K562 (cell line): ENCODE measurements around the gene NUBPL. TPM values are rescaled to one million over a fixed set of nuclear protein-coding genes. Genes with fewer than 3 reads are reported as not detected.

Experiments
- ATAC-seq: fragments of 200-7000 bp; cut with Tn5 transposase; 3 replicates; pipeline ENCODE4 v1.9.1; 2020; ENCODE audit warnings: moderate library complexity
- BruUV-seq: library from RNA; stranded (reverse); fragments of 400-500 nt; replicated peaks from 2 replicates; lab custom pipeline; 2021; lab: Mats Ljungman, UMichigan
- CTCF ChIA-PET: fragments of 300-600 bp; formaldehyde crosslinking; extraction: SDS; loops from one replicate; lab custom pipeline; 2021; ENCODE audit warnings: low intra/inter-chr PET ratio; lab: Yijun Ruan, JAX
- POLR2A ChIA-PET: fragments of 300-600, 350-650 bp; sonication (Branson Sonifier 250); formaldehyde crosslinking; extraction: SDS; loops from one replicate; lab custom pipeline; 2021; ENCODE audit warnings: antibody characterized with exemption, inconsistent platforms; lab: Yijun Ruan, JAX
- DNase-seq, 4 experiments: peaks; one replicate each; pipeline versions ENCODE4 v3.0.0 to v3.0.0-alpha.2; 2011 to 2018; ENCODE audit warnings: low spot score in 3 of 4, mixed read lengths in 3 of 4; ENCODE audit errors: extremely low read depth in 1 of 4
- FAIRE-seq: peaks from 2 replicates; lab custom pipeline; 2011; peaks lifted over from hg19 to GRCh38; lab: Jason Lieb, UNC
- H2AFZ ChIP-seq: 2 replicates; pipeline ENCODE4 v1.6.0; 2011; ENCODE audit warnings: low read depth, low read length, control low read depth, inconsistent platforms
- H3K27ac ChIP-seq: fragments of 200-600 bp; 3 replicates; pipeline ENCODE4 v1.8.0; 2011; ENCODE audit warnings: low read depth, mild to moderate bottlenecking, control low read depth, inconsistent platforms, low read length, moderate library complexity, mixed read lengths; ENCODE audit errors: extremely low read depth
- H3K27me3 ChIP-seq, 2 experiments: fragments of 300-600 bp in 1 of 2; 2 replicates in 1 of 2; 3 replicates in 1 of 2; pipeline versions ENCODE4 v1.6.0 to v1.8.0; 2011; ENCODE audit warnings: inconsistent platforms in 2 of 2, low read length in 2 of 2, mild to moderate bottlenecking in 1 of 2, mixed read lengths in 1 of 2, moderate library complexity in 1 of 2; ENCODE audit not compliant: control insufficient read depth in 2 of 2, insufficient read depth in 2 of 2
- H3K36me3 ChIP-seq: fragments of 300-600 bp; 3 replicates; pipeline ENCODE4 v1.8.0; 2011; ENCODE audit warnings: mild to moderate bottlenecking, low read length, inconsistent platforms; ENCODE audit not compliant: control insufficient read depth, insufficient read depth
- H3K4me1 ChIP-seq, 2 experiments: fragments of 200-600 bp in 1 of 2; replicated peaks in 1 of 2; 2 replicates in 1 of 2; 3 replicates in 1 of 2; pipeline versions ENCODE4 v1.5.1 to v1.8.0; 2011; ENCODE audit warnings: inconsistent platforms in 2 of 2, low read length in 2 of 2, mild to moderate bottlenecking in 1 of 2, mixed read lengths in 1 of 2, moderate library complexity in 1 of 2; ENCODE audit not compliant: control insufficient read depth in 2 of 2, insufficient read depth in 2 of 2
- H3K4me2 ChIP-seq: 2 replicates; pipeline ENCODE4 v1.6.1; 2011; ENCODE audit warnings: low read length, control low read depth, inconsistent platforms, mixed read lengths; ENCODE audit not compliant: insufficient read depth
- H3K4me3 ChIP-seq: fragments of 200-600 bp; sonication (generic), shearing (Covaris generic); 2 replicates; pipeline ENCODE4 v1.5.1; 2016; ENCODE audit warnings: control low read depth, inconsistent platforms
- H3K79me2 ChIP-seq: fragments of 200-600 bp; 3 replicates; pipeline ENCODE4 v1.8.0; 2011; ENCODE audit warnings: low read length, inconsistent platforms; ENCODE audit not compliant: control insufficient read depth, insufficient read depth
- H3K9ac ChIP-seq, 2 experiments: 2 replicates each; pipeline versions ENCODE4 v1.6.0 to v1.6.1; 2011; ENCODE audit warnings: low read depth in 2 of 2, low read length in 2 of 2, control low read depth in 1 of 2, inconsistent platforms in 1 of 2, mild to moderate bottlenecking in 1 of 2, mixed read lengths in 1 of 2; ENCODE audit not compliant: insufficient read depth in 1 of 2
- H3K9me1 ChIP-seq: one replicate; pipeline ENCODE4 v1.6.0; 2011; ENCODE audit warnings: inconsistent platforms, mild to moderate bottlenecking, low read length, moderate library complexity; ENCODE audit not compliant: control insufficient read depth, insufficient read depth
- H3K9me3 ChIP-seq: replicated peaks from 2 replicates; pipeline ENCODE4 v1.5.1; 2011; ENCODE audit warnings: low read depth, low read length, inconsistent platforms; ENCODE audit not compliant: control insufficient read depth, insufficient read depth
- H4K20me1 ChIP-seq: replicated peaks from 2 replicates; pipeline ENCODE4 v1.6.1; 2011; ENCODE audit warnings: low read length, inconsistent platforms, mixed read lengths; ENCODE audit not compliant: control insufficient read depth, insufficient read depth
- C11orf30 ChIP-seq: fragments of 450-650 bp; IDR thresholded peaks from 2 replicates; pipeline ENCODE4 v1.6.1; 2016; ENCODE audit warnings: low read depth, mild to moderate bottlenecking
- CTBP1 ChIP-seq: fragments of 450-650 bp; IDR thresholded peaks from 2 replicates; pipeline ENCODE4 v1.6.1; 2016; ENCODE audit warnings: borderline replicate concordance
- E2F4 ChIP-seq: sonication (generic); formaldehyde crosslinking; IDR thresholded peaks from 2 replicates; pipeline ENCODE4 v1.8.0; 2022; ENCODE audit warnings: mild to moderate bottlenecking, low read depth, missing genetic modification reagents
- EGR1 ChIP-seq: fragments of 450-650 bp; conservative IDR thresholded peaks from 2 replicates; pipeline ENCODE4 v1.6.1; 2017; ENCODE audit warnings: mild to moderate bottlenecking
- FOXP4 ChIP-seq: sonication (generic); formaldehyde crosslinking; IDR thresholded peaks from 2 replicates; pipeline ENCODE4 v1.8.0; 2022; ENCODE audit warnings: mild to moderate bottlenecking, missing genetic modification reagents, borderline replicate concordance
- IRF1 ChIP-seq: sonication (generic); formaldehyde crosslinking; IDR thresholded peaks from 2 replicates; pipeline ENCODE4 v1.8.0; 2022; ENCODE audit warnings: missing genetic modification reagents, mild to moderate bottlenecking, borderline replicate concordance
- NFXL1 ChIP-seq: fragments of 450-650 bp; formaldehyde crosslinking; IDR thresholded peaks from 2 replicates; pipeline ENCODE4 v1.4.0; 2021; ENCODE audit warnings: mild to moderate bottlenecking
- PHF20 ChIP-seq: fragments of 450-650 bp; IDR thresholded peaks from 2 replicates; pipeline ENCODE4 v1.6.1; 2018; ENCODE audit not compliant: partially characterized antibody
- PRMT5 ChIP-seq: sonication (generic); formaldehyde crosslinking; IDR thresholded peaks from 2 replicates; pipeline ENCODE4 v1.5.0; 2020; ENCODE audit warnings: missing genetic modification reagents
- RBBP5 ChIP-seq: fragments of 200-600 bp; sonication (generic); IDR thresholded peaks from 2 replicates; pipeline ENCODE4 v1.6.1; 2012; ENCODE audit warnings: borderline replicate concordance, mild to moderate bottlenecking, low read length, control low read depth, inconsistent platforms; ENCODE audit not compliant: insufficient read depth, poor library complexity, severe bottlenecking
- UBTF ChIP-seq, 2 experiments: IDR thresholded peaks; 2 replicates each; pipeline ENCODE4 v1.6.1; 2012; ENCODE audit warnings: improper control_type of control experiment in 2 of 2, low read depth in 2 of 2, low read length in 2 of 2, borderline replicate concordance in 1 of 2
- ZKSCAN8 ChIP-seq: fragments of 200-800 bp; sonication (Bioruptor generic); IDR thresholded peaks from 2 replicates; pipeline ENCODE4 v1.6.1; 2016; ENCODE audit warnings: missing genetic modification characterization, missing compliant biosample characterization
- ZNF316 ChIP-seq: fragments of 450-650 bp; IDR thresholded peaks from 2 replicates; pipeline ENCODE4 v1.6.1; 2016
- WGBS: fragments of 100-300 bp; shearing (Covaris generic); methylation state at CpG from one replicate; pipeline ENCODE4 v1.1.6; 2016; ENCODE audit warnings: low coverage, mixed read lengths; ENCODE audit not compliant: insufficient coverage; ENCODE audit errors: missing lambda C conversion rate; 5-methylcytosine and 5-hydroxymethylcytosine counted together
- in situ Hi-C: fragments of 300-500 bp; cut with MboI; formaldehyde crosslinking; loops from 4 replicates; pipeline ENCODE4 v1.15.0; 2018; ENCODE audit warnings: inconsistent platforms, mixed read lengths
- intact Hi-C: fragments of 100-400 bp; cut with micrococcal nuclease; formaldehyde crosslinking; loops from 2 replicates; pipeline ENCODE4 v1.14.2; 2022
- polyA plus RNA-seq, 8 experiments: library from polyadenylated mRNA; depleted of rRNA in 4 of 8; stranded (reverse) in 5 of 8; unstranded in 3 of 8; fragments of >200 nt; fragmentation: Nextera tagmentation in 2 of 8; fragmentation: Illumina TruSeq in 1 of 8; extraction: Ambion mirVana in 2 of 8; extraction: Trizol in 1 of 8; gene quantifications; 2 replicates each; pipeline versions ENCODE4 v1.2.1 to v1.2.3, GENCODE V29; 2011 to 2014; ENCODE audit warnings: inconsistent platforms in 1 of 8, missing spikeins in 1 of 8
- total RNA-seq, 7 experiments: library from RNA; depleted of rRNA in 6 of 7; stranded (reverse); fragments of >200 nt in 6 of 7; fragmentation: Illumina TruSeq in 2 of 7; extraction: Trizol in 2 of 7; gene quantifications; 2 replicates each; pipeline versions ENCODE4 v1.2.1 to v1.2.3, GENCODE V29; 2011 to 2021; ENCODE audit warnings: low replicate concordance in 1 of 7

Gene NUBPL
- total and polyA plus RNA-seq, 9 of the 15 experiments (the other 6 are each of a cell fraction or from before 2014, with no cell fraction given), result 3.2 to 8.7 (median 6.1) TPM

GRCh38 chr14:31564194-31564593, 3.0 kb downstream of the NUBPL start:
- no peak overlapping the region for H3K4me3 ChIP-seq
- H3K9me1 ChIP-seq, result no peaks in the 10 kb centered on the region
- no peak overlapping the region for H3K27ac ChIP-seq
- POLR2A ChIA-PET, result interaction anchor here (0.9 kb wide), 1 partner anchor 109 kb away, joined by 5 read pairs; no protein-coding TSS in a partner anchor
- in situ Hi-C loops (no loop called here), intact Hi-C loops (no loop called here)
- no peak overlapping the region for H3K4me2 ChIP-seq
- no peak for TF ChIP-seq PHF20
- TF ChIP-seq FOXP4 (CRISPR knock-in tag), result no peak
- TF ChIP-seq UBTF (IDR thresholded peaks at IDR 0.05; ENCODE audit: borderline replicate concordance in 1 of 2, low read depth in 2 of 2, low read length in 2 of 2), result no peak
- TF ChIP-seq ZNF316, result 0 out of 2 replicates have a peak, but pooled peaks have one; percentile 5
- no peak for TF ChIP-seq IRF1
- TF ChIP-seq PRMT5, result no peak
- 0 out of 2 replicates have a peak, but pooled peaks have one; percentile 11 for TF ChIP-seq C11orf30
- no peak for TF ChIP-seq CTBP1
- no peak for TF ChIP-seq ZKSCAN8
- TF ChIP-seq EGR1, result no peak
- TF ChIP-seq E2F4 (CRISPR knock-in tag), result no peak
- no peak for TF ChIP-seq RBBP5
- no peak for TF ChIP-seq NFXL1 (CRISPR knock-in tag)
- WGBS, result 75% methylated on average over 2 of the region's 2 CpGs
- no peaks in the 10 kb centered on the region for H4K20me1 ChIP-seq
- CTCF ChIA-PET, result no interaction called here
- BruUV-seq, result no TSS peak
- ATAC-seq (no peak), DNase-seq (no peak), FAIRE-seq (no peak)
- peaks cover 4% of the 10 kb centered on the region; the same call in 2 of the 3 replicates for H3K79me2 ChIP-seq
- no peaks in the 10 kb centered on the region for H3K36me3 ChIP-seq
- H3K9me3 ChIP-seq, result no peaks in the 10 kb centered on the region
- H3K27me3 ChIP-seq, result no peaks in the 10 kb centered on the region
- H3K9ac ChIP-seq, result no peak overlapping the region
- peaks cover 0 to 2% of the 10 kb centered on the region in 2 experiments; a peak in 1 of 5 replicates for H3K4me1 ChIP-seq
- no peak overlapping the region for H2AFZ ChIP-seq
